Nephron progenitor cell (in vitro differentiated cells): ENCODE data around the gene ATP9A.
A peak's percentile ranks its signal among the peaks of the same experiment; 100 is the strongest.

ENCODE experiments used
- DNase-seq: peaks from one replicate; pipeline ENCODE4 v3.0.0; 2021
- H3K27ac Mint-ChIP-seq: 2 replicates; pipeline ENCODE4 v1.8.0; 2021; ENCODE audit warnings: mild to moderate bottlenecking, moderate library complexity, mixed read lengths
- H3K27me3 Mint-ChIP-seq: 2 replicates; pipeline ENCODE4 v1.8.0; 2021; ENCODE audit warnings: mild to moderate bottlenecking, low read depth, mixed read lengths; ENCODE audit not compliant: poor library complexity
- H3K36me3 Mint-ChIP-seq: 2 replicates; pipeline ENCODE4 v1.8.0; 2021; ENCODE audit warnings: low read depth, mixed read lengths
- H3K4me1 Mint-ChIP-seq: 2 replicates; pipeline ENCODE4 v1.8.0; 2021; ENCODE audit warnings: mixed read lengths
- H3K4me3 Mint-ChIP-seq: 2 replicates; pipeline ENCODE4 v1.8.0; 2021; ENCODE audit warnings: mild to moderate bottlenecking, moderate library complexity, mixed read lengths
- H3K9me3 Mint-ChIP-seq: 2 replicates; pipeline ENCODE4 v1.8.0; 2021; ENCODE audit warnings: mild to moderate bottlenecking, moderate library complexity, mixed read lengths
- CTCF ChIP-seq: fragments of 200-600 bp; sonication (generic); IDR thresholded peaks from 2 replicates; pipeline ENCODE4 v1.5.0; 2021; ENCODE audit warnings: antibody characterized with exemption

The ATP9A gene

DNA sequence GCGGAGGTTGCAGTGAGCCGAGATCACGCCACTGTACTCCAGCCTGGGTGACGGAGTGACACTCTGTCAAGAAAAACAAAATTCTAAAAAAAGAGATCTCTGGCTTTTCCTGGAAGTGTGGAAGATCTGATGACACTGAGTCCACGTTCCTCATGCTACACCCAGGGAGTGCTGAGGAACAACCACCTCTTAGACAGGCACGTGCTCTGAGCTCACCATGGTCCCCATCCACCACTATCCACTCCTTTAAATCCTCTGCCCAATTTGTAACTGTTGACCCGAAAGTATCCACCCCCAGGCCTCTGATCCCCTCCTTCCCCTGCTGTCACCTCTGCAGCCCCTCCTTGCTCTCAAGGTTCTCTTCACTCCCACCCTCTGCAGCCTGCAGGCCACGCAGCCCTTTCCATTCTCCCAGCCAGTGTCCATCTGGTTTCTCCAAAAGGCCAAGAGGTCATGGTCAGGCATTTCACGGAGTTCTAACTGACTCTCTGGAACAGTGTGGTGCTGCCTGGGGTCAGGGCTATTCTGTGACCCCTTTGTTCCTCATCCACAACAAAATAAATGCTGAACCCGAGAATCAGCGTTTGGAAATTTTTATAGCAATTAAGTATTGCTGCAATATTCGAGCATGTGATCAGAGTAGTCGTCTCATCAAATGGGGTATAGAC is 88.8 kb downstream of the ATP9A start:
- H3K9me3 Mint-ChIP-seq = no peaks in the 10 kb centered on the region
- H3K4me1 Mint-ChIP-seq = peaks cover 42% of the 10 kb centered on the region
- H3K27ac Mint-ChIP-seq = peak overlapping the region; percentile 69
- no peak for TF ChIP-seq CTCF
- no peaks in the 10 kb centered on the region for H3K27me3 Mint-ChIP-seq
- DNase-seq = no peak
- no peak overlapping the region for H3K4me3 Mint-ChIP-seq
- H3K36me3 Mint-ChIP-seq = peaks cover 17% of the 10 kb centered on the region

GRCh38 chr20:51678026-51678697 is 90.0 kb downstream of the ATP9A start:
- no peaks in the 10 kb centered on the region for H3K27me3 Mint-ChIP-seq
- H3K4me3 Mint-ChIP-seq = no peak overlapping the region

GRCh38 chr20:51668947-51669346 is 99.2 kb downstream of the ATP9A start:
- peaks cover 17% of the 10 kb centered on the region for H3K4me1 Mint-ChIP-seq
- no peak overlapping the region for H3K4me3 Mint-ChIP-seq
- H3K9me3 Mint-ChIP-seq = no peaks in the 10 kb centered on the region
- H3K27ac Mint-ChIP-seq = no peak overlapping the region
- no peak for DNase-seq
- peaks cover 5% of the 10 kb centered on the region for H3K27me3 Mint-ChIP-seq
- H3K36me3 Mint-ChIP-seq = peaks cover 68% of the 10 kb centered on the region
- TF ChIP-seq CTCF = no peak

More at GRCh38 chr20:51678026-51678697, 90.0 kb downstream of the ATP9A start:
- DNase-seq = peak; percentile 47
- Mint-ChIP-seq H3K27ac (peak overlapping the region; percentile 96), H3K9me3 (no peaks in the 10 kb centered on the region), H3K36me3 (peaks cover 29% of the 10 kb centered on the region), H3K4me1 (peaks cover 42% of the 10 kb centered on the region)
- no peak for TF ChIP-seq CTCF

GRCh38 chr20:51668515-51668914 is 99.7 kb downstream of the ATP9A start:
- no peaks in the 10 kb centered on the region for H3K9me3 Mint-ChIP-seq
- peaks cover 67% of the 10 kb centered on the region for H3K36me3 Mint-ChIP-seq
- no peak for DNase-seq
- H3K27me3 Mint-ChIP-seq = peaks cover 5% of the 10 kb centered on the region
- H3K27ac Mint-ChIP-seq = peak overlapping the region; percentile 64
- TF ChIP-seq CTCF = no peak
- no peak overlapping the region for H3K4me3 Mint-ChIP-seq
- peaks cover 17% of the 10 kb centered on the region for H3K4me1 Mint-ChIP-seq

DNA sequence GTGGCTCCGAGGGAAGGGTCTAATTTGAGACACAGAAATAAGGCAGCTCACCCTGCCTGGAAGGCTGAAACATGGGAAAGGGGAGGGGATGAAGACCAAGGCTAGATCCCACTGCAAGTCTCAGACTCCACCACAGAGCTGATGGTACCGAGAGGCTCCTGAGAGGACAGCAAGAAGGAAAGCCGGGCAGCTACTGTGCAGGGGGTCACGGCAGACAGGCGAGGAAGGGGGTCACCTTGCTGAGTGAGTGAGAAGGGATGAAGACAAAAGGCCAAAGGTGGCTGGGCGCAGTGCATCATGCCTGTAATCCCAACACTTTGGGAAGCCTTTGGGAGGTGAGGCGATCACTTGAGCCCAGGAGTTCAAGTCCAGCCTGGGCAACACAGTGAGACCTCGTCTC is 100.7 kb downstream of the ATP9A start:
- Mint-ChIP-seq H3K9me3 (no peaks in the 10 kb centered on the region), H3K27me3 (peaks cover 5% of the 10 kb centered on the region), H3K4me1 (peaks cover 17% of the 10 kb centered on the region), H3K27ac (no peak overlapping the region), H3K36me3 (peaks cover 62% of the 10 kb centered on the region), H3K4me3 (no peak overlapping the region)
- no peak for TF ChIP-seq CTCF
- no peak for DNase-seq

GRCh38 chr20:51667002-51667408 is 101.2 kb downstream of the ATP9A start:
- Mint-ChIP-seq H3K27ac (no peak overlapping the region), H3K4me1 (peaks cover 20% of the 10 kb centered on the region), H3K4me3 (no peak overlapping the region), H3K9me3 (no peaks in the 10 kb centered on the region), H3K27me3 (peaks cover 5% of the 10 kb centered on the region), H3K36me3 (peaks cover 57% of the 10 kb centered on the region)
- DNase-seq = no peak
- TF ChIP-seq CTCF = no peak
